ENCODE data around the gene SVBP.

SVBP gene

DNA sequence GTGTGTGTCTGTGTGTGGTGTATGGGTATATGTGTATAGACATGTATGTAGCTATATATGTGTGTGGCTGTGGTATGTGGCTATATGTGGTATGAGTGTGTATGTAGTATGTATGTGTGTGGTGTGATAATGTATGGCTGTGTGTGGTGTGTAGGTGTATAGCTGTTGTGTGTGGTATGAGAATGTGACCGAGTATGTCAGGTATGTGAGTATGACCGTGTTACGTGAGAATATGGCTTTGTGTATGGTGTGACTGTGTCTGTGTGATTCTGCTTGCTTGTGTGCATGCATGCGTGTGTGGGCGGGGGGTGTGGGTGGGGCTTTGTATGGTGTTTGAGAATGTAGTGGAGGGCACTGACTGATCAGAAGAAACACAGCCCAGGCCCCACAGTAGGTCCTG, 32.7 kb upstream of the SVBP start:
- H3K4me3 ChIP-seq (ENCODE audit: low read depth, low read length), result no peak overlapping the region
- POLR2A ChIA-PET, result no interaction called here
- H3K27ac ChIP-seq (ENCODE audit: extremely low read depth, low read depth, low read length), result no peak overlapping the region
- H3K4me1 ChIP-seq (ENCODE audit: control insufficient read depth, insufficient read depth, low read length), result no peaks in the 10 kb centered on the region
- TF ChIP-seq ZBTB20 (tag by site-specific recombination; IDR thresholded peaks at IDR 0.05) (no peak), ZNF624 (tag by site-specific recombination; IDR thresholded peaks at IDR 0.05) (no peak), EGR2 (tag by site-specific recombination; IDR thresholded peaks at IDR 0.05; ENCODE audit: low read depth) (peak; percentile 76), FEZF1 (tag by site-specific recombination; IDR thresholded peaks at IDR 0.05) (no peak), ZNF501 (tag by site-specific recombination; IDR thresholded peaks at IDR 0.05) (no peak), ZNF157 (tag by site-specific recombination; IDR thresholded peaks at IDR 0.05) (0 out of 2 replicates have a peak, but pooled peaks have one; percentile 41), ZFHX2 (tag by site-specific recombination; conservative IDR thresholded peaks at IDR 0.05) (peak; percentile 65), MZF1 (tag by site-specific recombination; IDR thresholded peaks at IDR 0.05; ENCODE audit: borderline replicate concordance) (no peak), ZIC2 (tag by site-specific recombination; IDR thresholded peaks at IDR 0.05) (no peak), ZNF544 (tag by site-specific recombination; IDR thresholded peaks at IDR 0.05) (no peak), ZNF423 (tag by site-specific recombination; IDR thresholded peaks at IDR 0.05) (no peak), ZNF843 (tag by site-specific recombination; IDR thresholded peaks at IDR 0.05) (no peak), ZNF37A (tag by site-specific recombination; IDR thresholded peaks at IDR 0.05) (no peak)
- TF ChIP-seq, protein P1, sequence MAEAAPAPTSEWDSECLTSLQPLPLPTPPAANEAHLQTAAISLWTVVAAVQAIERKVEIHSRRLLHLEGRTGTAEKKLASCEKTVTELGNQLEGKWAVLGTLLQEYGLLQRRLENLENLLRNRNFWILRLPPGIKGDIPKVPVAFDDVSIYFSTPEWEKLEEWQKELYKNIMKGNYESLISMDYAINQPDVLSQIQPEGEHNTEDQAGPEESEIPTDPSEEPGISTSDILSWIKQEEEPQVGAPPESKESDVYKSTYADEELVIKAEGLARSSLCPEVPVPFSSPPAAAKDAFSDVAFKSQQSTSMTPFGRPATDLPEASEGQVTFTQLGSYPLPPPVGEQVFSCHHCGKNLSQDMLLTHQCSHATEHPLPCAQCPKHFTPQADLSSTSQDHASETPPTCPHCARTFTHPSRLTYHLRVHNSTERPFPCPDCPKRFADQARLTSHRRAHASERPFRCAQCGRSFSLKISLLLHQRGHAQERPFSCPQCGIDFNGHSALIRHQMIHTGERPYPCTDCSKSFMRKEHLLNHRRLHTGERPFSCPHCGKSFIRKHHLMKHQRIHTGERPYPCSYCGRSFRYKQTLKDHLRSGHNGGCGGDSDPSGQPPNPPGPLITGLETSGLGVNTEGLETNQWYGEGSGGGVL (tag by site-specific recombination; IDR thresholded peaks at IDR 0.05), result no peak
- TF ChIP-seq, protein P2, sequence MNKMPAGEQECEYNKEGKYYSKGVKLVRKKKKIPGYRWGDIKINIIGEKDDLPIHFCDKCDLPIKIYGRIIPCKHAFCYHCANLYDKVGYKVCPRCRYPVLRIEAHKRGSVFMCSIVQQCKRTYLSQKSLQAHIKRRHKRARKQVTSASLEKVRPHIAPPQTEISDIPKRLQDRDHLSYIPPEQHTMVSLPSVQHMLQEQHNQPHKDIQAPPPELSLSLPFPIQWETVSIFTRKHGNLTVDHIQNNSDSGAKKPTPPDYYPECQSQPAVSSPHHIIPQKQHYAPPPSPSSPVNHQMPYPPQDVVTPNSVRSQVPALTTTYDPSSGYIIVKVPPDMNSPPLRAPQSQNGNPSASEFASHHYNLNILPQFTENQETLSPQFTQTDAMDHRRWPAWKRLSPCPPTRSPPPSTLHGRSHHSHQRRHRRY (tag by site-specific recombination; IDR thresholded peaks at IDR 0.05), result no peak
- TF ChIP-seq, protein P3, sequence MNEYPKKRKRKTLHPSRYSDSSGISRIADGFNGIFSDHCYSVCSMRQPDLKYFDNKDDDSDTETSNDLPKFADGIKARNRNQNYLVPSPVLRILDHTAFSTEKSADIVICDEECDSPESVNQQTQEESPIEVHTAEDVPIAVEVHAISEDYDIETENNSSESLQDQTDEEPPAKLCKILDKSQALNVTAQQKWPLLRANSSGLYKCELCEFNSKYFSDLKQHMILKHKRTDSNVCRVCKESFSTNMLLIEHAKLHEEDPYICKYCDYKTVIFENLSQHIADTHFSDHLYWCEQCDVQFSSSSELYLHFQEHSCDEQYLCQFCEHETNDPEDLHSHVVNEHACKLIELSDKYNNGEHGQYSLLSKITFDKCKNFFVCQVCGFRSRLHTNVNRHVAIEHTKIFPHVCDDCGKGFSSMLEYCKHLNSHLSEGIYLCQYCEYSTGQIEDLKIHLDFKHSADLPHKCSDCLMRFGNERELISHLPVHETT (tag by site-specific recombination; IDR thresholded peaks at IDR 0.05), result no peak
- TF ChIP-seq, protein P4, sequence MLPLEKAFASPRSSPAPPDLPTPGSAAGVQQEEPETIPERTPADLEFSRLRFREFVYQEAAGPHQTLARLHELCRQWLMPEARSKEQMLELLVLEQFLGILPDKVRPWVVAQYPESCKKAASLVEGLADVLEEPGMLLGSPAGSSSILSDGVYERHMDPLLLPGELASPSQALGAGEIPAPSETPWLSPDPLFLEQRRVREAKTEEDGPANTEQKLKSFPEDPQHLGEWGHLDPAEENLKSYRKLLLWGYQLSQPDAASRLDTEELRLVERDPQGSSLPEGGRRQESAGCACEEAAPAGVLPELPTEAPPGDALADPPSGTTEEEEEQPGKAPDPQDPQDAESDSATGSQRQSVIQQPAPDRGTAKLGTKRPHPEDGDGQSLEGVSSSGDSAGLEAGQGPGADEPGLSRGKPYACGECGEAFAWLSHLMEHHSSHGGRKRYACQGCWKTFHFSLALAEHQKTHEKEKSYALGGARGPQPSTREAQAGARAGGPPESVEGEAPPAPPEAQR (tag by site-specific recombination; IDR thresholded peaks at IDR 0.05), result no peak
- CTCF ChIA-PET, result interaction anchor here (1.1 kb wide), 1 partner anchor 63 kb away, joined by 3 read pairs; no protein-coding TSS in a partner anchor
- peaks cover 10 to 49% of the 10 kb centered on the region in 2 experiments; a peak in 2 of 3 replicates for H3K36me3 ChIP-seq (ENCODE audit: control insufficient read depth in 2 of 2, insufficient read depth in 1 of 2, low read length in 2 of 2)
- H3K9me3 ChIP-seq (ENCODE audit: control insufficient read depth, insufficient read depth, low read depth, low read length), result no peaks in the 10 kb centered on the region

DNA sequence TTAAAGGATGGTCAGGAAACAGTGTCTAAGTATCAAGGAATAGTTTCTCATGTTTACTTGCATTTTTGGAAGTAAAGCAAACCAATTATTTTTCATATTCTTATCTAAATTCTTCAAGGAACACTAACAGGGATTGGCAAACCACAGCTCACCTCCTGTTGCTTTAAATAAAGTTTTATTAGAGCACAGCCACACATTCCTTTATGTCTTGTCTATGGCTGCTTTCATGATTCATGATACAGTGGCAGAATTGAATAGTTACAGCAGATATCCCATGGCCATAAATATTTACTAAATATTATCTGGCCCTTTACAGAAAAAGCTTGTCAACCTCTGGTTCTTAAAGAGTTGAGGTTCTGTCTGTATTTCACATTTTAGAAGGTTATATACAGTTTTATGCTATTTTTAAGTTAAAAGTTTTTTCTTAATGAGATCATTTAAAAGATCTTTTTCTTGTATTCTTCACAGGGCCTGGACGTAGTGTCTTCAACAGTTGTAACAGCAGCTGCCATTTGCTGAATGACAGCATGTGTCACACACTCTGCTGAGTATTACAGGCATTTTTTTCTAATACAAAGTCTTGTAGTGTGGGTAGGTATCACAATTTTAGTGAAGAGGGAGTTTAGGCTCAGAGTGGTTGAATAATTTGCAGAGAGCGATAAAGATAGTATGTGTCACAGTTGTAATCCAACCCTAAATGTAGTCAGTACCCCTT, 31.8 kb upstream of the SVBP start:
- POLR2A ChIA-PET, result no interaction called here
- no peaks in the 10 kb centered on the region for H3K4me1 ChIP-seq (ENCODE audit: control insufficient read depth, insufficient read depth, low read length)

More for the DNA sequence above, 31.8 kb upstream of the SVBP start:
- CTCF ChIA-PET, result interaction anchor here (0.7 to 0.9 kb wide), 2 partner anchors 224 to 889 kb away, joined by 4 read pairs; no protein-coding TSS in a partner anchor
- H3K36me3 ChIP-seq (ENCODE audit: control insufficient read depth in 2 of 2, insufficient read depth in 1 of 2, low read length in 2 of 2), result peaks cover 10 to 49% of the 10 kb centered on the region in 2 experiments; a peak in 2 of 3 replicates
- H3K9me3 ChIP-seq (ENCODE audit: control insufficient read depth, insufficient read depth, low read depth, low read length), result no peaks in the 10 kb centered on the region
- H3K27ac ChIP-seq (ENCODE audit: extremely low read depth, low read depth, low read length), result no peak overlapping the region
- H3K4me3 ChIP-seq (ENCODE audit: low read depth, low read length), result no peak overlapping the region
- TF ChIP-seq SCRT2 (tag by site-specific recombination; IDR thresholded peaks at IDR 0.05) (no peak), ZNF324 (tag by site-specific recombination; IDR thresholded peaks at IDR 0.05) (no peak), ZNF544 (tag by site-specific recombination; IDR thresholded peaks at IDR 0.05) (no peak), ZNF37A (tag by site-specific recombination; IDR thresholded peaks at IDR 0.05) (no peak), ZBTB21 (tag by site-specific recombination; IDR thresholded peaks at IDR 0.05) (no peak), ZEB2 (tag by site-specific recombination; IDR thresholded peaks at IDR 0.05) (no peak), ZNF837 (tag by site-specific recombination; IDR thresholded peaks at IDR 0.05) (no peak)
